Measurements from ENCODE around the gene BTG2.

- TF ChIP-seq EZH2 (IDR thresholded peaks at IDR 0.05; ENCODE audit: low read length, unreplicated experiment) (no peak), CTCF (conservative IDR thresholded peaks at IDR 0.05; ENCODE audit: low read depth, low read length) (no peak), EZH2phosphoT487 (IDR thresholded peaks at IDR 0.05; ENCODE audit: borderline replicate concordance, low read length) (no peak)
Observed at GRCh38 chr1:203308328-203308922, 3.1 kb downstream of the BTG2 start.

Data from PC-3 (cell line).